HCT116 (cell line): ENCODE results near the gene CTNND2.

Experiments used
- ATF3 ChIP-seq: IDR thresholded peaks from 2 replicates; pipeline ENCODE4 v1.6.1; 2012
- CEBPB ChIP-seq: IDR thresholded peaks from 2 replicates; pipeline ENCODE4 v1.6.1; 2012; ENCODE audit warnings: low read depth
- CTCF ChIP-seq, 3 experiments: fragments of 200-600 bp in 1 of 3; sonication (generic) in 1 of 3; IDR thresholded peaks in 2 of 3; conservative IDR thresholded peaks in 1 of 3; 2 replicates each; pipeline ENCODE4 v1.5.1; 2012 to 2017; ENCODE audit warnings: low read depth in 2 of 3, low read length in 2 of 3, antibody characterized with exemption in 1 of 3, borderline replicate concordance in 1 of 3, control low read depth in 1 of 3, mild to moderate bottlenecking in 1 of 3, mixed read lengths in 1 of 3, mixed run types in 1 of 3, moderate library complexity in 1 of 3; ENCODE audit not compliant: insufficient read depth in 1 of 3
- EZH2 ChIP-seq: fragments of 200-600 bp; sonication (generic); IDR thresholded peaks from 2 replicates; pipeline ENCODE4 v1.6.1; 2017; ENCODE audit warnings: antibody characterized with exemption, mixed run types
- EZH2phosphoT487 ChIP-seq: fragments of 200-600 bp; IDR thresholded peaks from 2 replicates; pipeline ENCODE4 v1.6.1; 2018; ENCODE audit warnings: antibody characterized with exemption, borderline replicate concordance
- JUND ChIP-seq: IDR thresholded peaks from 2 replicates; pipeline ENCODE4 v1.6.1; 2012
- MAX ChIP-seq: IDR thresholded peaks from 2 replicates; pipeline ENCODE4 v1.6.1; 2012
- POLR2A ChIP-seq: IDR thresholded peaks from 2 replicates; pipeline ENCODE4 v1.7.0; 2011; ENCODE audit warnings: borderline replicate concordance; ENCODE audit not compliant: insufficient read depth, insufficient read length; ENCODE audit errors: extremely low read depth
- POLR2AphosphoS5 ChIP-seq: IDR thresholded peaks from 2 replicates; pipeline ENCODE4 v1.6.1; 2011; ENCODE audit warnings: mild to moderate bottlenecking, low read depth, low read length, moderate library complexity
- REST ChIP-seq: IDR thresholded peaks from 2 replicates; pipeline ENCODE4 v1.6.1; 2012; ENCODE audit warnings: low read depth
- SRF ChIP-seq: IDR thresholded peaks from 2 replicates; pipeline ENCODE4 v1.6.1; 2012; ENCODE audit warnings: low read depth

- TF ChIP-seq POLR2A (no peak), CTCF (IDR thresholded peaks at IDR 0.05 in 2 of 3, conservative IDR thresholded peaks at IDR 0.05 in 1 of 3; ENCODE audit: borderline replicate concordance in 1 of 3, insufficient read depth in 1 of 3, low read depth in 2 of 3, low read length in 2 of 3) (no peak), JUND (no peak), EZH2 (no peak), ATF3 (no peak), REST (no peak), MAX (no peak), POLR2AphosphoS5 (no peak), SRF (no peak), EZH2phosphoT487 (no peak), CEBPB (no peak)
Measured at GRCh38 chr5:10927608-10928007, 976.6 kb downstream of the CTNND2 start.
